ENCODE results near the gene RPS2.
"Not testable (repeated sequence)": the region's sequence is repeated elsewhere in the genome, so short reads cannot be mapped to it uniquely, and the experiment has no call there.

RPS2 gene

GRCh38 chr16:1958715-1959268 is 5.8 kb downstream of the RPS2 start:
- H3K27ac ChIP-seq = peak overlapping the region; percentile 84; the same call in 1 of the 2 replicates
- TF ChIP-seq CTCF (conservative IDR thresholded peaks at IDR 0.05) = no peak

- not testable (repeated sequence) for H3K27ac ChIP-seq
These were observed 6.5 kb downstream of the RPS2 start for GRCh38 chr16:1958143-1958491.

GRCh38 chr16:1957434-1958142 is 7.0 kb downstream of the RPS2 start:
- not testable (repeated sequence) for H3K27ac ChIP-seq

- no peak overlapping the region for H3K27ac ChIP-seq
- no peak for TF ChIP-seq CTCF (conservative IDR thresholded peaks at IDR 0.05)
These were observed 10.9 kb downstream of the RPS2 start for GRCh38 chr16:1953734-1954133.

GRCh38 chr16:1950559-1950958 is 14.1 kb downstream of the RPS2 start:
- TF ChIP-seq CTCF (conservative IDR thresholded peaks at IDR 0.05) = no peak
- H3K27ac ChIP-seq = no peak overlapping the region

GRCh38 chr16:1950047-1950446 is 14.6 kb downstream of the RPS2 start:
- no peak overlapping the region for H3K27ac ChIP-seq
- TF ChIP-seq CTCF (conservative IDR thresholded peaks at IDR 0.05) = no peak

GRCh38 chr16:1949507-1949906 is 15.1 kb downstream of the RPS2 start:
- H3K27ac ChIP-seq = no peak overlapping the region
- TF ChIP-seq CTCF (conservative IDR thresholded peaks at IDR 0.05) = no peak

GRCh38 chr16:1947369-1947670 is 17.3 kb downstream of the RPS2 start:
- no peak overlapping the region for H3K27ac ChIP-seq
- no peak for TF ChIP-seq CTCF (conservative IDR thresholded peaks at IDR 0.05)
